ENCODE results near the gene DAB2.

GRCh38 chr5:39413771-39414170, 11.0 kb downstream of the DAB2 start:
- TF ChIP-seq CTCF (IDR thresholded peaks at IDR 0.05): no peak
- no peak for TF ChIP-seq POLR2A (IDR thresholded peaks at IDR 0.05)
- TF ChIP-seq POLR2AphosphoS5 (IDR thresholded peaks at IDR 0.05): no peak

All from gastroesophageal sphincter (tissue), 3 donors.